Colonic mucosa (tissue), 4 donors: ENCODE results near the gene AKT3. TPM values are rescaled to one million over a fixed set of nuclear protein-coding genes. Genes with fewer than 3 reads are reported as not detected.

ENCODE experiments used
- DNase-seq: peaks from one replicate; pipeline ENCODE4 v3.0.0-alpha.2; 2020
- H3K27ac ChIP-seq: fragments of 200-600 bp; one replicate; pipeline ENCODE4 v1.8.0; 2021
- H3K27me3 ChIP-seq: fragments of 200-600 bp; one replicate; pipeline ENCODE4 v1.8.0; 2021
- H3K36me3 ChIP-seq: fragments of 200-600 bp; one replicate; pipeline ENCODE4 v1.8.0; 2021
- H3K4me1 ChIP-seq: fragments of 200-600 bp; one replicate; pipeline ENCODE4 v1.8.0; 2021; ENCODE audit warnings: mild to moderate bottlenecking
- H3K4me3 ChIP-seq: fragments of 200-600 bp; one replicate; pipeline ENCODE4 v1.8.0; 2021
- H3K9ac ChIP-seq, 2 donors: one replicate each; pipeline ENCODE4 v1.7.0; 2013; ENCODE audit warnings: control low read depth in 2 of 2, low read depth in 2 of 2, low read length in 2 of 2
- H3K9me3 ChIP-seq: fragments of 200-600 bp; one replicate; pipeline ENCODE4 v1.8.0; 2021
- CTCF ChIP-seq: fragments of 200-600 bp; IDR thresholded peaks from one replicate; pipeline ENCODE4 v1.8.0; 2022; ENCODE audit warnings: antibody characterized with exemption, mild to moderate bottlenecking
- intact Hi-C: fragments of 100-400 bp; cut with DNase I; formaldehyde crosslinking; loops from one replicate; pipeline ENCODE4 v1.14.1; 2022
- total RNA-seq, 2 donors: library from RNA; stranded (reverse); fragmentation: NEBNext Ultra II Directional in 1 of 2; extraction: Animal tissue kit (Norgen Biotek cat#: 25700) in 1 of 2; gene quantifications; one replicate each; pipeline ENCODE4 v1.2.1, GENCODE V29; 2021
- donor health status: healthy.
- donor health status: DM: no; HTN: no; CAD: no.
- donor health status: DM: no; HTN: no; CAD: no.

AKT3 gene
- total RNA-seq, 2 donors from 2014 or later = 6.0 to 21.3 TPM

GRCh38 chr1:243846761-243847160, 3.3 kb downstream of the AKT3 start:
- no peak for DNase-seq
- no peaks in the 10 kb centered on the region for H3K36me3 ChIP-seq
- no peak for TF ChIP-seq CTCF
- no peak overlapping the region for H3K9ac ChIP-seq
- H3K27me3 ChIP-seq = peaks cover 11% of the 10 kb centered on the region
- H3K9me3 ChIP-seq = no peaks in the 10 kb centered on the region
- H3K27ac ChIP-seq = no peak overlapping the region
- H3K4me3 ChIP-seq = no peak overlapping the region
- no peaks in the 10 kb centered on the region for H3K4me1 ChIP-seq
- intact Hi-C loops = no loop called here

- intact Hi-C loops = no loop called here
- no peak overlapping the region for H3K9ac ChIP-seq
- TF ChIP-seq CTCF = no peak
- DNase-seq = no peak
- H3K27ac ChIP-seq = no peak overlapping the region
- H3K36me3 ChIP-seq = no peaks in the 10 kb centered on the region
- H3K9me3 ChIP-seq = no peaks in the 10 kb centered on the region
- no peaks in the 10 kb centered on the region for H3K4me1 ChIP-seq
- peaks cover 11% of the 10 kb centered on the region for H3K27me3 ChIP-seq
- H3K4me3 ChIP-seq = no peak overlapping the region
Measured at GRCh38 chr1:243845888-243846287, 4.2 kb downstream of the AKT3 start.

- Histone ChIP-seq H3K4me1 (no peaks in the 10 kb centered on the region), H3K36me3 (no peaks in the 10 kb centered on the region), H3K27ac (no peak overlapping the region), H3K9ac (no peak overlapping the region), H3K27me3 (peaks cover 4% of the 10 kb centered on the region), H3K4me3 (no peak overlapping the region), H3K9me3 (no peaks in the 10 kb centered on the region)
- TF ChIP-seq CTCF = no peak
- intact Hi-C loops = no loop called here
- no peak for DNase-seq
Measured at GRCh38 chr1:243844186-243844585, 5.9 kb downstream of the AKT3 start.

GRCh38 chr1:243842978-243843511, 7.0 kb downstream of the AKT3 start:
- Histone ChIP-seq H3K9me3 (no peaks in the 10 kb centered on the region), H3K4me3 (no peak overlapping the region), H3K27ac (no peak overlapping the region), H3K9ac (no peak overlapping the region), H3K27me3 (no peaks in the 10 kb centered on the region), H3K4me1 (no peaks in the 10 kb centered on the region), H3K36me3 (no peaks in the 10 kb centered on the region)
- no peak for DNase-seq
- TF ChIP-seq CTCF = no peak
- intact Hi-C loops = no loop called here

GRCh38 chr1:243842161-243842560, 7.9 kb downstream of the AKT3 start:
- intact Hi-C loops = no loop called here
- Histone ChIP-seq H3K9ac (no peak overlapping the region), H3K4me1 (no peaks in the 10 kb centered on the region), H3K36me3 (no peaks in the 10 kb centered on the region), H3K9me3 (no peaks in the 10 kb centered on the region), H3K27ac (no peak overlapping the region), H3K4me3 (no peak overlapping the region), H3K27me3 (no peaks in the 10 kb centered on the region)
- no peak for DNase-seq
- TF ChIP-seq CTCF = no peak
